Fibroblast of skin of left quadriceps (primary cell): ENCODE measurements around the gene ASTN1.

ENCODE experiments used
- DNase-seq, 2 experiments: peaks; one replicate each; pipeline ENCODE4 v3.0.0-alpha.2; 2013; ENCODE audit warnings: low read depth in 2 of 2

The ASTN1 gene

GRCh38 chr1:176838276-176838995 is 326.1 kb downstream of the ASTN1 start:
- no peak for DNase-seq

- DNase-seq: no peak
These were observed 326.8 kb downstream of the ASTN1 start for GRCh38 chr1:176837708-176838107.

- DNase-seq: no peak
These were observed 333.4 kb downstream of the ASTN1 start for GRCh38 chr1:176831150-176831549.

- no peak for DNase-seq
These were observed 335.3 kb downstream of the ASTN1 start for GRCh38 chr1:176829261-176829660.

GRCh38 chr1:176826265-176826664 is 338.2 kb downstream of the ASTN1 start:
- DNase-seq: peak; percentile 13 to 33

- DNase-seq: peak; percentile 31 to 34
These were observed 344.0 kb downstream of the ASTN1 start for GRCh38 chr1:176820391-176821031.

GRCh38 chr1:176816232-176816631 is 348.3 kb downstream of the ASTN1 start:
- no peak for DNase-seq

GRCh38 chr1:176815621-176816020 is 348.9 kb downstream of the ASTN1 start:
- no peak for DNase-seq

- no peak for DNase-seq
These were observed 352.8 kb downstream of the ASTN1 start for GRCh38 chr1:176811511-176812288.

GRCh38 chr1:176809292-176809691 is 355.2 kb downstream of the ASTN1 start:
- no peak for DNase-seq
